Activated naive CD4-positive, alpha-beta T cell treated with anti-CD3 and anti-CD28 coated beads for 36 hours (primary cell): Measurements from ENCODE around the gene GATA5. TPM values are rescaled to one million over a fixed set of nuclear protein-coding genes. Genes with fewer than 3 reads are reported as not detected.

Experiments
- CTCF ChIA-PET: fragments of 350-600 bp; sonication (Branson Sonifier 250); formaldehyde crosslinking; loops from one replicate; lab custom pipeline; 2021; ENCODE audit warnings: antibody characterized with exemption; lab: Charles Lee
- DNase-seq: peaks from one replicate; pipeline ENCODE4 v3.0.0-alpha.2; 2020
- H3K27ac Mint-ChIP-seq: one replicate; pipeline ENCODE4 v1.8.0; 2021; ENCODE audit warnings: mild to moderate bottlenecking, mixed read lengths
- H3K27me3 Mint-ChIP-seq: one replicate; pipeline ENCODE4 v1.8.0; 2021; ENCODE audit warnings: low read depth, mixed read lengths
- H3K36me3 Mint-ChIP-seq: one replicate; pipeline ENCODE4 v1.8.0; 2021; ENCODE audit warnings: low read depth, mixed read lengths
- H3K4me1 Mint-ChIP-seq: one replicate; pipeline ENCODE4 v1.8.0; 2021; ENCODE audit warnings: low read depth, mixed read lengths
- H3K4me3 Mint-ChIP-seq: one replicate; pipeline ENCODE4 v1.8.0; 2021; ENCODE audit warnings: mild to moderate bottlenecking, moderate library complexity, mixed read lengths
- H3K9me3 Mint-ChIP-seq: one replicate; pipeline ENCODE4 v1.8.0; 2021; ENCODE audit warnings: mixed read lengths
- intact Hi-C: fragments of 100-400 bp; cut with micrococcal nuclease; formaldehyde crosslinking; loops from one replicate; pipeline ENCODE4 v1.15.1; 2023
- total RNA-seq, 2 experiments: library from RNA; stranded (reverse); gene quantifications; one replicate each; pipeline ENCODE4 v1.2.3, GENCODE V29; 2021

GATA5 gene
- total RNA-seq, 2 experiments from 2014 or later = not detected

DNA sequence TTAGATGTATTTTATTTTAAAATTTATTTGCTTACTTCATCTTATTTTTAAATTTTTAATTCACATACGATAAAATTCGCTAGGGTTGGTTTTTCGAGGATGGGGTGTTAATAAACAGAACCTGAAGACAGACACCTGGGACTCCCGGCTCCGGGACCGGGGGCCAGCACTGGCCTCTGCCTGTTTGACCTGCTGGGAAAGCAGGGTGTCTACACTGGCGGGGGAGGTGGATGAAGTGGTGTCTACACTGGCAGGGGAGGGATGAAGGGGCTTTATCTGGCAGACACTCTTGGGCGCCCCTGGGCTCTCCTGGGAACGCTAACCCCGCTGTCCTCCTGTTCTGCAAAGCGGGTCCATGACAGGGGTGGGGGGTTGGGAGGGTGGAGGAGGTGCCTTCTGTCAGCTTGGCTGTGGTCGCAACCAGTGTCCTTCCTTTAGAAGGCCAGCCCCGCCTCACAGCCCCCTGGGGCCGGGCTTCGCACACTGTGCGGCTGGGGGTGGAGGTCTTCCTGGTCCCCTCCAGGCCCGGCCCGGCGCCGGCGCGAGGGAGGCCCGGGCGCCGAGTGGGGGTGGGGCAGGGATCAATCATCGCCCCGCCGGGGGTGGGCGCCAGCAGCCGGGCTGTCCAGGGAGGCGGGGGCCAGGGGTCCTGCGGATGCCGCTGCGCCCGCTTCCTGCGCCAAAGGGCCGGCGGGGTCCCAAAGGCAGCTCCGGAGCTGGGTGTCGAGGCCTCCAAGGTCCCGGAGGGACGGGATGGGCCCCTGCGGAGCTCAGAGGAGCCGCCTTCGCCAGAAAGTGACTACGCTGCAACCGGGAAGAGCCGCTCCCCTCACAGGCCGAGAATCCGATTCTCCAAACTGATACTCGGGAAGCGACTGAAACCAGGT lies 1.8 kb downstream of the GATA5 start:
- DNase-seq = no peak
- no peak overlapping the region for H3K4me3 Mint-ChIP-seq
- H3K27ac Mint-ChIP-seq = no peak overlapping the region
- peaks cover 2% of the 10 kb centered on the region for H3K4me1 Mint-ChIP-seq
- intact Hi-C loops = no loop called here
- no peaks in the 10 kb centered on the region for H3K9me3 Mint-ChIP-seq
- peaks cover 44% of the 10 kb centered on the region for H3K27me3 Mint-ChIP-seq
- CTCF ChIA-PET = no interaction called here
- no peaks in the 10 kb centered on the region for H3K36me3 Mint-ChIP-seq

- Mint-ChIP-seq H3K4me1 (peaks cover 2% of the 10 kb centered on the region), H3K4me3 (no peak overlapping the region), H3K27ac (no peak overlapping the region), H3K27me3 (peaks cover 35% of the 10 kb centered on the region), H3K36me3 (no peaks in the 10 kb centered on the region), H3K9me3 (no peaks in the 10 kb centered on the region)
- intact Hi-C loops = no loop called here
- CTCF ChIA-PET = no interaction called here
- DNase-seq = no peak
Observed at GRCh38 chr20:62472941-62473585, 2.7 kb downstream of the GATA5 start.

GRCh38 chr20:62472138-62472940 lies 3.5 kb downstream of the GATA5 start:
- CTCF ChIA-PET = no interaction called here
- intact Hi-C loops = no loop called here
- H3K9me3 Mint-ChIP-seq = no peaks in the 10 kb centered on the region

GRCh38 chr20:62470459-62470858 lies 5.3 kb downstream of the GATA5 start:
- Mint-ChIP-seq H3K9me3 (no peaks in the 10 kb centered on the region), H3K4me3 (no peak overlapping the region), H3K36me3 (no peaks in the 10 kb centered on the region), H3K27me3 (peaks cover 21% of the 10 kb centered on the region), H3K4me1 (peaks cover 2% of the 10 kb centered on the region), H3K27ac (no peak overlapping the region)
- CTCF ChIA-PET = no interaction called here
- no peak for DNase-seq
- intact Hi-C loops = no loop called here

More at GRCh38 chr20:62472138-62472940, 3.5 kb downstream of the GATA5 start:
- no peak for DNase-seq
- Mint-ChIP-seq H3K4me1 (peaks cover 2% of the 10 kb centered on the region), H3K27ac (no peak overlapping the region), H3K36me3 (no peaks in the 10 kb centered on the region), H3K4me3 (no peak overlapping the region), H3K27me3 (peaks cover 27% of the 10 kb centered on the region)

DNA sequence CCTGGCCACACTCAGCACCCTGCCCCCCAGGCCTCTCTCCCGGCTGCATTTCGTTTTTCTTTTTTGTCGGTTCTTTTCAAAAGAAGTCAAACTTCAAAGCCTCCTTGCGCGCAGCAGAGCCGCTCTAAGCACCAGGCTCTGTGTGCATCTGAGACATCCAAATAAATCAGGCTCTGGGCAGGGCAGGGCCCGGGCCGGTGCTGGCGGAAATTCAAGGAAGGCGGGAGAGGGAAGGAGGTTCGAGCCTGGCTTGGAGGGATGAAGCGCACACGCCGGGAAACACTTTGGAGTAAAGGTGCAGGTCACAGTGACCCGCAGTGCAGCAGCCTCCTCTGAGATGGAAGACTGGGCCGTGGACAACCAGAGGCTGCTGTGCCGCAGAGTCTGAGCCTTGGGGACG lies 5.8 kb downstream of the GATA5 start:
- H3K27ac Mint-ChIP-seq = no peak overlapping the region
- CTCF ChIA-PET = no interaction called here
- H3K27me3 Mint-ChIP-seq = peaks cover 21% of the 10 kb centered on the region
- H3K4me3 Mint-ChIP-seq = no peak overlapping the region
- no peaks in the 10 kb centered on the region for H3K9me3 Mint-ChIP-seq
- peaks cover 2% of the 10 kb centered on the region for H3K4me1 Mint-ChIP-seq
- no peak for DNase-seq
- intact Hi-C loops = no loop called here
- no peaks in the 10 kb centered on the region for H3K36me3 Mint-ChIP-seq

GRCh38 chr20:62469352-62469751 lies 6.4 kb downstream of the GATA5 start:
- H3K4me3 Mint-ChIP-seq = no peak overlapping the region
- CTCF ChIA-PET = no interaction called here
- no peak overlapping the region for H3K27ac Mint-ChIP-seq
- no peaks in the 10 kb centered on the region for H3K9me3 Mint-ChIP-seq
- no peaks in the 10 kb centered on the region for H3K36me3 Mint-ChIP-seq
- H3K27me3 Mint-ChIP-seq = peaks cover 19% of the 10 kb centered on the region
- H3K4me1 Mint-ChIP-seq = no peaks in the 10 kb centered on the region
- DNase-seq = no peak
- intact Hi-C loops = no loop called here

GRCh38 chr20:62466806-62467537 lies 8.8 kb downstream of the GATA5 start:
- Mint-ChIP-seq H3K4me1 (no peaks in the 10 kb centered on the region), H3K9me3 (no peaks in the 10 kb centered on the region), H3K4me3 (no peak overlapping the region), H3K36me3 (no peaks in the 10 kb centered on the region), H3K27ac (no peak overlapping the region), H3K27me3 (peaks cover 10% of the 10 kb centered on the region)
- intact Hi-C loops = no loop called here
- no peak for DNase-seq
- CTCF ChIA-PET = no interaction called here

- intact Hi-C loops = no loop called here
- H3K27ac Mint-ChIP-seq = no peak overlapping the region
- CTCF ChIA-PET = no interaction called here
- H3K36me3 Mint-ChIP-seq = no peaks in the 10 kb centered on the region
- no peak for DNase-seq
- H3K9me3 Mint-ChIP-seq = no peaks in the 10 kb centered on the region
- no peak overlapping the region for H3K4me3 Mint-ChIP-seq
- H3K27me3 Mint-ChIP-seq = peaks cover 8% of the 10 kb centered on the region
- no peaks in the 10 kb centered on the region for H3K4me1 Mint-ChIP-seq
Observed at GRCh38 chr20:62466072-62466760, 9.6 kb downstream of the GATA5 start.

DNA sequence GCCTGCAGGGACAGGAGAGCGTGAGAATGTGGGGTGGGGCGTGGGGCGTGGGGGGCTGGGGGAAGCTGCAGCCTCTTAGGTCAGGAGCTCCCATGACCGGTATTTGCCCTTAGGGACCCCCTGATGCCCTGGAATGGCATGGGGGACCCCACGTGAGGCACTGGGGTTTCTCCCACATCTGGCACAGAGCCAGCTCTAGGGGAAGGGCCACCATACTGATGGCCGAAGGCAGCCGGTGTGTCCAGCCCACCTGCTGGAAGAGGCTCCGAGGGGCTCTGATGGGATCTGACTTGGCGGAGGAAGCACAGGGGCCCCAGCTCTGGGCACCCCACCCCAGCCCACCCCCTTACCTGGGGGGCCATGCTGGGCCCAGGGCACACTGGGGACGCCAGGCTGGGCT lies 10.8 kb downstream of the GATA5 start:
- H3K4me3 Mint-ChIP-seq = no peak overlapping the region
- H3K27ac Mint-ChIP-seq = no peak overlapping the region
- no peak for DNase-seq
- H3K9me3 Mint-ChIP-seq = no peaks in the 10 kb centered on the region
- H3K27me3 Mint-ChIP-seq = peaks cover 6% of the 10 kb centered on the region
- intact Hi-C loops = no loop called here
- no peaks in the 10 kb centered on the region for H3K4me1 Mint-ChIP-seq
- CTCF ChIA-PET = no interaction called here
- no peaks in the 10 kb centered on the region for H3K36me3 Mint-ChIP-seq

GRCh38 chr20:62464425-62464770 lies 11.4 kb downstream of the GATA5 start:
- CTCF ChIA-PET = no interaction called here
- peaks cover under 1% of the 10 kb centered on the region for H3K27me3 Mint-ChIP-seq

DNA sequence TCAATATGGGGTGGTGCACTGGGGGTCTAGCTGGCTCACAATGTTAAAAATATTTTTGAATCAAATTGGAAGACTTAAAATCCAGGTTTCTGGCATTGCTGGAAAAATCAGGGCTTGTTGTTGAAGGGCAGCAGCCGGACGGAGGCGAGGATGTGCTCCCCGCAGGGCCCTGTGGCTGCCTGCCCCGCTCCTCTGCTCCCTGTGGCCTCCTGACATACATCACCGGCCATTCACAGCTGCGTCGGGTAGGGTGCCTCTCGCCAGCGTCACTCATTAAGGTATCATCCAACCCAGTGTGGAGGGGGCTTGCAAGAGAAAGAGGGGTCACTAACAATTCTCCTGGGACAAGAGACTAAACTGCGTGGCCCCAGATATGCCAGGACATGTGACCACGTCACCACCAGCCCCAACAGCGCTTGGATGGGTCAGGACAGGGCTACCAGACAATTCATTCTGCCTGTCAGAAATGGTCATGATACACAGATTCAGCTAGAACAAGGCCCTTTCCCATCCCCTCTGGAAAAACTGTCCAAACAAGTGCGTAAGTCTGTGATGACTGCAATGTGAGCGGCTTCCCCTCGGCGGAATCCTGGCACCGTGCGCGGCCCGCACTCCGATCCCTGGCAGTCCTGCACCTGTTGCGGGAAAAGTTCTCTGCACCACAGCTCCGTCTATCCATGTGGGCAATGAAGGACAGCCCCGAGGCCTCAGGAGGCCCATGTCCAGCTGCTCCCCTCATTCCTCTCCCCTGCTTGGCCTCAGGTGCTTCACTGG lies 12.0 kb downstream of the GATA5 start:
- no peaks in the 10 kb centered on the region for H3K9me3 Mint-ChIP-seq
- intact Hi-C loops = no loop called here
- no peak overlapping the region for H3K4me3 Mint-ChIP-seq
- H3K4me1 Mint-ChIP-seq = no peaks in the 10 kb centered on the region
- CTCF ChIA-PET = no interaction called here
- no peaks in the 10 kb centered on the region for H3K36me3 Mint-ChIP-seq
- DNase-seq = no peak
- no peaks in the 10 kb centered on the region for H3K27me3 Mint-ChIP-seq
- no peak overlapping the region for H3K27ac Mint-ChIP-seq

More at GRCh38 chr20:62464425-62464770, 11.4 kb downstream of the GATA5 start:
- Mint-ChIP-seq H3K9me3 (no peaks in the 10 kb centered on the region), H3K4me3 (no peak overlapping the region), H3K4me1 (no peaks in the 10 kb centered on the region), H3K27ac (no peak overlapping the region), H3K36me3 (no peaks in the 10 kb centered on the region)
- intact Hi-C loops = no loop called here
- no peak for DNase-seq
